IPS-15b (cell line): ENCODE results near the gene CHTOP.

ENCODE experiments used
- H3K27me3 ChIP-seq: one replicate; pipeline ENCODE4 v1.6.1; 2013; ENCODE audit warnings: low read length; ENCODE audit not compliant: control insufficient read depth, insufficient read depth
- H3K36me3 ChIP-seq: one replicate; pipeline ENCODE4 v1.6.1; 2013; ENCODE audit warnings: low read length; ENCODE audit not compliant: control insufficient read depth, insufficient read depth
- H3K4me1 ChIP-seq: one replicate; pipeline ENCODE4 v1.6.1; 2013; ENCODE audit warnings: mild to moderate bottlenecking, low read length; ENCODE audit not compliant: control insufficient read depth, insufficient read depth
- H3K4me3 ChIP-seq: one replicate; pipeline ENCODE4 v1.5.1; 2013; ENCODE audit warnings: low read depth, low read length
- H3K9ac ChIP-seq: one replicate; pipeline ENCODE4 v1.6.1; 2013; ENCODE audit warnings: low read depth, mild to moderate bottlenecking, low read length
- H3K9me3 ChIP-seq: one replicate; pipeline ENCODE4 v1.6.1; 2013; ENCODE audit warnings: mild to moderate bottlenecking, low read length; ENCODE audit not compliant: control insufficient read depth, insufficient read depth

CHTOP gene

DNA sequence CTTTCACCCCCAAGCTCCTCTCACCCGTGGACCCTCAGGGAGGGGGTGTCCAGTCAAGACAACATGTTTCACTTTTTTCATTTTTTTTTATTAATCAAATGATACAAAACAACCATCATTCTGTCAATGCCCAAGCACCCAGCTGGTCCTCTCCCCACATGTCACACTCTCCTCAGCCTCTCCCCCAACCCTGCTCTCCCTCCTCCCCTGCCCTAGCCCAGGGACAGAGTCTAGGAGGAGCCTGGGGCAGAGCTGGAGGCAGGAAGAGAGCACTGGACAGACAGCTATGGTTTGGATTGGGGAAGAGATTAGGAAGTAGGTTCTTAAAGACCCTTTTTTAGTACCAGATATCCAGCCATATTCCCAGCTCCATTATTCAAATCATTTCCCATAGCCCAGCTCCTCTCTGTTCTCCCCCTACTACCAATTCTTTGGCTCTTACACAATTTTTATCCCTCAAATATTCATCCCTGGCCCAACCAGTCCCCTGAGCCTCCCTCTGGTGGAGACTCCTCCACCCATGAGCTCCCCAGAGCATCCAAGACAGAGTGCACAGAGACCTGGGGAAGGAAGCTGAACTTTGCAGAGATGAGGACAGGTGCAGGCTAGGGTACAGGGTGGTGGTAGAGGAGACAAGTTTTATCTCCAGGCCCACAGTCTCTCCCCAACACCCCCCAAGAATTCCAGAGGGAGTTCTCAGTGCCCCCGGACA, 19.5 kb upstream of the CHTOP start:
- no peak overlapping the region for H3K9ac ChIP-seq
- no peak overlapping the region for H3K4me3 ChIP-seq
- no peaks in the 10 kb centered on the region for H3K9me3 ChIP-seq
- H3K4me1 ChIP-seq: peaks cover 6% of the 10 kb centered on the region
- H3K36me3 ChIP-seq: no peaks in the 10 kb centered on the region
- H3K27me3 ChIP-seq: no peaks in the 10 kb centered on the region

DNA sequence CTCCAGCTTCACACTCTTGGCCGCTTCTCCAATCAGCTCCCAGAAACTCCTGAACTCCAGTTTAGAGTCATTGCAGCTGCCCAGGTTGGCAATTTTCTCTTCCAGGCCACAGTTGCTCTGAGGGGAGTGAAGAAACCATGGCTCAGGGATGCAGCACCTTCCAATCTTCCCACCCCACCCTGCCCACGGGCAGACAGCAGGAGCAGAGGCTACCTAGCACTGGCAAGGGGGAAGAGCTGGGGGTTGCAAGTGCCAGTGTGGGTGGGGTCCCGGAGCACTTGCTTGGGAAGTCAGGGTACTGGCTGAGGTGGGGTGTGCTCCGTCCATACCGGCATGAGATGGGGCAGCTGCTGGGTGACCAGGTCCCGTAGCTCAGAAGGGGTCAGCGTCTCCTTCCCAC, 19.0 kb upstream of the CHTOP start:
- Histone ChIP-seq H3K9me3 (no peaks in the 10 kb centered on the region), H3K9ac (no peak overlapping the region), H3K27me3 (no peaks in the 10 kb centered on the region), H3K36me3 (no peaks in the 10 kb centered on the region), H3K4me3 (no peak overlapping the region), H3K4me1 (peaks cover 3% of the 10 kb centered on the region)

DNA sequence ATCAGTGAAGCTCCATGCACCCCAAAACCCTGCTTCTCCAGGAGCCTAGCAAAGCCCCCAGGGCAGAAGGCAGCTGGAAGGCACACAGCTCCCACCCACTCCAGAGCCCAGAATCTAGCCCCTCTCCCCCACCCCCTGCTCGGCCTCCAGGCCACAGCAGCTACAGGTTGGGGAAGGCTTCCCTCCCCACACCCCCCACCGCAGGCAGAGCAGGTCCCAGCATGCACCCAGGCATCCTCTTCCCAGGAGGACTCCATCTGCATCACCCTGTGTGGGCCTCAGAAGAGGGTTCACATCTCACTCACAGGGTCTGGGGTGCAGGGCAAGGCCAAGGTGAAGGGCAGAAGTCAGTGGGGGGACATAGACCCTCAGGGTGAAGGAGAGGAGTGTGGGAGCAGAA, 18.5 kb upstream of the CHTOP start:
- Histone ChIP-seq H3K27me3 (no peaks in the 10 kb centered on the region), H3K4me3 (no peak overlapping the region), H3K4me1 (peaks cover 3% of the 10 kb centered on the region), H3K36me3 (no peaks in the 10 kb centered on the region), H3K9ac (no peak overlapping the region), H3K9me3 (no peaks in the 10 kb centered on the region)

GRCh38 chr1:153616144-153616916, 17.5 kb upstream of the CHTOP start, which contains the start of gene S100A14:
Gene S100A14 (minus strand): TSS chr1:153616325. CDS start chr1:153615858, 467 bp downstream.
- Histone ChIP-seq H3K9ac (peak within 1 kb of the TSS; percentile 37), H3K4me3 (no peak within 1 kb of the TSS)

GRCh38 chr1:153616917-153617311, 17.0 kb upstream of the CHTOP start:
- no peaks in the 10 kb centered on the region for H3K9me3 ChIP-seq
- H3K9ac ChIP-seq: no peak overlapping the region
- H3K4me3 ChIP-seq: no peak overlapping the region
- H3K4me1 ChIP-seq: peaks cover 3% of the 10 kb centered on the region
- H3K36me3 ChIP-seq: no peaks in the 10 kb centered on the region
- H3K27me3 ChIP-seq: no peaks in the 10 kb centered on the region

More at GRCh38 chr1:153616144-153616916, 17.5 kb upstream of the CHTOP start, which contains the start of gene S100A14:
- no peaks in the 10 kb centered on the region for H3K27me3 ChIP-seq
- peaks cover 3% of the 10 kb centered on the region for H3K4me1 ChIP-seq
- no peaks in the 10 kb centered on the region for H3K9me3 ChIP-seq
- H3K36me3 ChIP-seq: no peaks in the 10 kb centered on the region

GRCh38 chr1:153617663-153618062, 16.2 kb upstream of the CHTOP start:
- no peak overlapping the region for H3K4me3 ChIP-seq
- no peaks in the 10 kb centered on the region for H3K9me3 ChIP-seq
- H3K36me3 ChIP-seq: no peaks in the 10 kb centered on the region
- H3K4me1 ChIP-seq: no peaks in the 10 kb centered on the region
- H3K9ac ChIP-seq: no peak overlapping the region
- H3K27me3 ChIP-seq: no peaks in the 10 kb centered on the region

DNA sequence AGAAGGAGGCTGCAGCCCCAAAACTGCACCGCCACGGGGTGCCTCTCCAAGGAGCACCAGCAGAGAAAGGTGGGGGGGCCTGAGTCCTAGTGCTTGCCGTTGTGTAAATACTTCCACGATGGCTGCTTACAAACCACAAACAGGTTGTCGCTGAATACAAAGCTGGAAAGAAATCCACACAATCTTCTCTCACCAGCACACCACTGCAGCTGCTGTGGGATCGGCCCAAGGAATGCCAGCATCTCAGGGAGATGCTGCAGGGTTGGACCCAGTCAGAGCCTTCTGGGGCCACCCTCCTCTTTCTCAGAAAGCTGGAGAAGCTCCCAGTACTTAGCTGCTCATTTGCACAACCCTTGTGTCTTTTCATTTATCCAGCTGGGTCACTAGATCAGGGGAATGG, 14.7 kb upstream of the CHTOP start:
- Histone ChIP-seq H3K27me3 (no peaks in the 10 kb centered on the region), H3K36me3 (no peaks in the 10 kb centered on the region), H3K4me1 (peaks cover 2% of the 10 kb centered on the region), H3K4me3 (no peak overlapping the region), H3K9ac (no peak overlapping the region), H3K9me3 (no peaks in the 10 kb centered on the region)

GRCh38 chr1:153623101-153623500, 10.8 kb upstream of the CHTOP start:
- Histone ChIP-seq H3K27me3 (no peaks in the 10 kb centered on the region), H3K4me1 (peaks cover 11% of the 10 kb centered on the region), H3K36me3 (no peaks in the 10 kb centered on the region), H3K9me3 (no peaks in the 10 kb centered on the region), H3K4me3 (no peak overlapping the region), H3K9ac (no peak overlapping the region)

DNA sequence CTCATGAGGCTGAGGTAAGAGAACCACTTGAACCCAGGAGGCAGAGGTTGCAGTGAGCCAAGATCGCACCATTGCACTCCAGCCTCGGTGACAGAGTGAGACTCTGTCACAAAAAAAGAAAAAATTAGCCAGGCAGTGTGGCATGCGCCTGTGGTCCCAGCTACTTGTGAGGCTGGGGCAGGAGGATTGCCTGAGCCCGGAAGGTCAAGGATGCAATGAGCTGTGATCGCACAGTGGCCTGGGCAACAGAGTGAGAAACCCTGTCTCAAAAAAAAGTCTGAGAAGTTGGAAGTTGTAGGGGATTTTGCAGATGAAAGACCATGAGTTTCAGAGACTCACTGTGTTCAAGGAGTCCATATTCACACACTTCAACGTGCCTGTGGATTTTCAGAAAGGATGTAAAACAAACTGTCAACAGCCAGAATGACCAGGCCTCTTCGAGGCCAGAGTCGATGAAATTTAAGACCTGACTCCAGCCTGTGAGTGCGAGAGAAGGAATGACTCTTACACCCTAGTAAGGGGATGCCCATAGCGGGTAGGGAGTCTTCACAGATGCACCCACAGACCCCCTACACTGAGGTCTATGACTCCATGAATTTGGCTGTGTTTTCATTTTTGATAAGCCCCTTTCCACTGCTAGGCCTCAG, 8.8 kb upstream of the CHTOP start:
- no peaks in the 10 kb centered on the region for H3K9me3 ChIP-seq
- H3K27me3 ChIP-seq: no peaks in the 10 kb centered on the region
- no peaks in the 10 kb centered on the region for H3K36me3 ChIP-seq
- H3K9ac ChIP-seq: no peak overlapping the region
- peaks cover 11% of the 10 kb centered on the region for H3K4me1 ChIP-seq
- H3K4me3 ChIP-seq: no peak overlapping the region

- Histone ChIP-seq H3K9ac (peak overlapping the region; percentile 85), H3K4me1 (peaks cover 11% of the 10 kb centered on the region)
Observed at GRCh38 chr1:153626477-153626903, 7.4 kb upstream of the CHTOP start.

GRCh38 chr1:153626904-153627714, 6.8 kb upstream of the CHTOP start, which contains the start of gene S100A13:
Gene S100A13 (minus strand): TSS chr1:153627505. CDS start chr1:153626472, 1,033 bp downstream.
- Histone ChIP-seq H3K36me3 (no peaks in the 10 kb centered on the region), H3K27me3 (no peaks in the 10 kb centered on the region), H3K4me3 (peak within 1 kb of the TSS; percentile 82), H3K9ac (peak within 1 kb of the TSS; percentile 85), H3K4me1 (peaks cover 11% of the 10 kb centered on the region), H3K9me3 (no peaks in the 10 kb centered on the region)

More at GRCh38 chr1:153626477-153626903, 7.4 kb upstream of the CHTOP start:
- H3K27me3 ChIP-seq: no peaks in the 10 kb centered on the region
- no peaks in the 10 kb centered on the region for H3K36me3 ChIP-seq
- H3K4me3 ChIP-seq: peak overlapping the region; percentile 82
- H3K9me3 ChIP-seq: no peaks in the 10 kb centered on the region
